Anterior cingulate cortex (tissue), 58 donors: ENCODE measurements around the gene SPSB2.
"Not testable (repeated sequence)": the region's sequence is repeated elsewhere in the genome, so short reads cannot be mapped to it uniquely, and the experiment has no call there.

Experiments used
- DNase-seq, 58 donors: peaks; one replicate each; lab custom pipeline; 2025; lab: John Stamatoyannopoulos, UW

SPSB2 gene

DNA sequence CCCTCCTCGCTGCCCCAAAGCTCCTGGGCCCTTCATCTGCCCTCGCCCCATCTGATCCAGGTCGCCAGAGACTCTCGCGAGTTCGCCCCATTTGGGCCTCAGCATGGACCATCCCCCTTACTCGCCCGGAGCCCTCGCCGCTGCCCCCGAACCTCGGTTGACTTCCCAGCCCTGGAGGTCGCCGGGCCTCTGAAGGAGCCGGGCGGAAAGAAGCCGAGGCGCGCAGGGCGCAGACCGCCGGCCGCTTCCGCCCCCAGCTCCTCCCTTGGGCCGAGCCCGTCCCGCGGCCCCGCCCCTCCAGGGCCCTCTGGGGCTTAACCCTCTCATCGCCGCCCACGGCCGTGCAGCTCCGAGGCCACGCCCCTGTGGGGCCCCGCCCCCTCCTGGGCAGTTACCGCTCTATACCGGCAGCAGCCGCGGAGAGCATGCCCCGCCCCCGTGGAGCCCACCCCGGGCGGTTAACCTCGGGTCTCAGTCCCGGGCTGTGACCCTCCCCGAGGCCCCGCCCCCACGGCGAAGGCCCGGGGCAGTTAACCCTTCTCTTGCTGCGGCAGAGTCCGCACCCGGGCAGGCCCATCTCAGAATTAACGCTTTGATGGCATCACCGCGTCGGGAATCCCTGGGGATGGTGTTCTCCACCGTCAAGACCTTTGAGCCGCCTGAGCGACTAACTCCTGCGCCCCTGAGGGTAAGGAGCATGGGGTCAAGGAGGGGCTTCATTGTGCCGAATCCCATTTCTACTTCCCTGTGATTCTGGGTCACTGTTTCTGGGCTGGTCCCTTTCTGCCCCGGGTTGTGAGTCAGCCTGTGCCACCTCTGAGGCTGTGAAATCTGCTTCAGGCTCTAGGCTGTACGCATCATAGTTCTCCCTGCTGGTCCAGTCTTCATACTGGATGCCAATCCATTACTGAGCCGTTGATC is at the start of gene SPSB2:
TSS of gene SPSB2 (minus strand) at position 210 of the 921 bp plus-strand sequence. CDS start 402 bp downstream, outside the sequence.
- DNase-seq = peak; percentile 37 to 96 (median 88)

- DNase-seq = no peak
Observed at GRCh38 chr12:6921996-6922946, 49.2 kb upstream of the SPSB2 start.

GRCh38 chr12:6921539-6921938 is 48.4 kb upstream of the SPSB2 start:
- DNase-seq = no peak

DNA sequence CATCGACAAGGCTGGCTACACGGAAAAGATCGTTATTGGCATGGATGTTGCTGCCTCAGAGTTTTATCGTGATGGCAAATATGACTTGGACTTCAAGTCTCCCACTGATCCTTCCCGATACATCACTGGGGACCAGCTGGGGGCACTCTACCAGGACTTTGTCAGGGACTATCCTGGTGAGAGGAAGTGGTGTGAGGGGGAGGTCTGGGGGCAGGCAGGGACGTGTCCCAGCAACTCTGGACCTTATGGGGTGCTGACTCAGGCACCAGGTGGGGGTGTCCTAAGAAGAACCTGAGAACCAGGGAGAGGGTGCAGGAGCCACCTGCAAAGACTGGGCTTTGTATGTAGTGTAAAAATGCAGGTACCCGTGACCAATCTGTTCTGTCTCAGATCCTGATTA is 46.5 kb upstream of the SPSB2 start:
- DNase-seq = no peak

- no peak for DNase-seq
Observed at GRCh38 chr12:6917491-6918231, 44.6 kb upstream of the SPSB2 start.

- no peak for DNase-seq
Observed at GRCh38 chr12:6916426-6917200, 43.5 kb upstream of the SPSB2 start.

- no peak for DNase-seq
Observed at GRCh38 chr12:6915789-6916285, 42.7 kb upstream of the SPSB2 start.

DNA sequence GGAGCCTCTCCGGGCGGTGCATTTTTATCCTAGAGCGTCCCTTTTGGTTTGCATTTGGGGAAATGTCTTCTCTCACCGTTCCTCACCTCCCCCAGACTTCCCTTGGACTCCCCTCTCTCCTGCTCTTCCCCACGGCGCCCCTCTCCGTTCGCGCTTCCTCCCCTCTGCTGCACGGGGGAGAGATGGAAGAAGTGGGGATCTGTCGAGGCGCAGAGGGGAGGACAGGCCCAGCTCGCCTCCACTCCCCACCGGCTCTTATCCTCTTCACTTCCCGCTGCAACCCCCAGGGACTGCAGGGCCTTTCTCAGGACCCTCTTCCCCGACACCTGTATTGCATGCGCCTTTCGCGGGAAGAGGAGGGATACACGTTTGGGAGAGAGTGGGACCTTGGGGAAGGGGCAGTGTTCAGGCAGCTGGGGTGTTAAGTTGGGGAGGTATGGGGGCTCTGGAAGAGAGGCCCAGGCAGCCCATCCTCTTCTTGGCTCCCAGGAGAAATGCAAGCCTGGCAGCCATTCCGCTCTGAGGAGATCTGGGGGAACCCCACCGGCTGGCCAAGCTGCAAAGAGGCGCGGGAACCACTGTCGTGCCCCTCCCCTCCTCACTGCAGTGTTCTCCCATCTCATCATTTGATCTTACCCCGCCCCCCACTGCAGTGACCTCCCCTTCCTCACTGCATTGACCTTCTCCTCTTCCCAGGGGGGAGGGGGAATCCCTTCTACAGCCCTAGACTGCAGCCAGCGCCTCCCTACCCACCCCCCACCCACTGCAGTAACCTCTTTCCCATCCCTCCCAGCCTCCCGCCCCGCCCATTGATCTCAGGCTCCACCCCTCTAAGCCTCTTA is 42.1 kb upstream of the SPSB2 start:
- peak in 10 of 58 donors; percentile 19 to 53 (median 32) for DNase-seq

- peak in 55 of 58 donors; percentile 19 to 91 (median 77) for DNase-seq
Observed at GRCh38 chr12:6914246-6914946, 41.3 kb upstream of the SPSB2 start, which contains the start of gene ENO2. Gene ENO2 (plus strand): TSS chr12:6914580. CDS start chr12:6915833, 1,253 bp downstream.

- DNase-seq = no peak
Observed at GRCh38 chr12:6912164-6912935, 39.2 kb upstream of the SPSB2 start.

- no peak for DNase-seq
Observed at GRCh38 chr12:6909421-6910145, 36.5 kb upstream of the SPSB2 start.

DNA sequence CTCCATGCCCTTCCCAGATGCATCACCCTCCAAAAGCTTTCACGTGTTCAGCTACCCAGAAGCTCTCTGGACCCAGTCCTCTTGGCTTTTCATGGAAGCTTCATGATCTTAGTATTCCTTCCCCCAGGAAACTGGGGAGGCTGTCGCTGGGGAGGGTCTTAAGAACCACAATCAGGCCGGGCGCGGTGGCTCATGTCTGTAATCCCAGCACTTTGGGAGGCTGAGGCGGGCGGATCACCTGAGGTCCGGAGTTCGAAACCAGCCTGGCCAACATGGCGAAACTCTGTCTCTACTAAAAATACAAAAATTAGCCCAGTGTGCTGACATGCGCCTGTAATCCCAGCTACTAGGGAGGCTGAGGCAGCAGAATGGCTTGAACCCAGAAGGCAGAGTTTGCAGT is 35.0 kb upstream of the SPSB2 start:
- not testable (repeated sequence) for DNase-seq

DNA sequence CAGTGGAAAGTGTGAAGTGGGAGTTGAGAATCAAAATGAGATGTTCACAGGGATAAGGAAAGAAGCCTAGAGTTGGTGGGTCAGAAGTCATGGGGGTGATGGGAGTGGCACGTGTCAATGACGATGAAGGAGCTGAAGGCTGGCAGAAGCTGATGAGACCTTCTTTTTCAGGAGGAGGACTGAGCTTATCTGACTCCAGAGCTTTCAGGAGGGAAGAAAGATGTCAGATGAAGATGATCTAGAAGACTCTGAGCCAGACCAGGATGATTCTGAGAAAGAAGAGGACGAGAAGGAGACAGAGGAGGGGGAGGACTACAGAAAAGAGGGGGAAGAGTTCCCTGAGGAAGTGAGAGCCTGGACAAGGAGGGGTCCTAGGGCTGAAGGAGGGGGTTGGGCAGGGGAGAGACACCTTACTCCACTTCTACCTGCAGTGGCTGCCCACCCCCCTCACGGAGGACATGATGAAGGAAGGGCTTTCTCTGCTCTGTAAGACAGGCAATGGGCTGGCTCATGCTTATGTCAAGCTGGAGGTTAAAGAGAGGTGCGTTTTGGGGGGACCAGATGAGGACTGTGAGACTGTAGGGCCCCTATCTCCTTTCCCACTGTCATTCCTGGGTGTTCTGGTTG is 32.4 kb upstream of the SPSB2 start:
- no peak for DNase-seq

- peak; percentile 81 to 100 (median 96) for DNase-seq
Observed at GRCh38 chr12:6904280-6905276, 31.5 kb upstream of the SPSB2 start, which contains the start of gene LRRC23. Gene LRRC23 (plus strand): TSS chr12:6904822. CDS start chr12:6905634, 812 bp downstream.
